CD4-positive, alpha-beta memory T cell (primary cell): ENCODE data around the gene NKD1. TPM values are rescaled to one million over a fixed set of nuclear protein-coding genes. Genes with fewer than 3 reads are reported as not detected.

Experiments
- CTCF ChIA-PET: fragments of 350-600 bp; sonication (Branson Sonifier 250); formaldehyde crosslinking; loops from one replicate; lab custom pipeline; 2021; ENCODE audit warnings: inconsistent platforms; ENCODE audit not compliant: partially characterized antibody; lab: Charles Lee
- POLR2A ChIA-PET: fragments of 350-600 bp; sonication (Branson Sonifier 250); formaldehyde crosslinking; loops from one replicate; lab custom pipeline; 2021; ENCODE audit not compliant: partially characterized antibody; lab: Charles Lee
- DNase-seq, 5 donors: peaks; one replicate each; pipeline versions ENCODE4 v3.0.0 to v3.0.0-alpha.2; 2020 to 2022; ENCODE audit warnings: mixed read lengths in 1 of 5
- H3K27ac ChIP-seq: one replicate; pipeline ENCODE4 v1.7.0; 2013; ENCODE audit warnings: low read depth, low read length
- H3K27me3 ChIP-seq: 2 replicates; pipeline ENCODE4 v1.7.0; 2013; ENCODE audit warnings: mild to moderate bottlenecking, low read length, moderate library complexity; ENCODE audit not compliant: insufficient read depth
- H3K36me3 ChIP-seq: 2 replicates; pipeline ENCODE4 v1.7.0; 2013; ENCODE audit warnings: mild to moderate bottlenecking, low read length, moderate library complexity; ENCODE audit not compliant: insufficient read depth
- H3K4me1 ChIP-seq: 2 replicates; pipeline ENCODE4 v1.7.0; 2013; ENCODE audit warnings: mild to moderate bottlenecking, low read length, moderate library complexity; ENCODE audit not compliant: insufficient read depth
- H3K4me3 ChIP-seq, 2 donors: one replicate each; pipeline ENCODE4 v1.7.0; 2013; ENCODE audit warnings: low read length in 2 of 2, mild to moderate bottlenecking in 1 of 2
- H3K9me3 ChIP-seq, 2 donors: one replicate each; pipeline ENCODE4 v1.7.0; 2013; ENCODE audit warnings: low read length in 2 of 2, control low read depth in 1 of 2; ENCODE audit not compliant: control insufficient read depth in 1 of 2
- H3K27ac Mint-ChIP-seq, 7 donors: one replicate each; pipeline ENCODE4 v1.8.0; 2020 to 2021; ENCODE audit warnings: mixed read lengths in 7 of 7, mild to moderate bottlenecking in 6 of 7, inconsistent platforms in 3 of 7, moderate library complexity in 3 of 7
- H3K27me3 Mint-ChIP-seq, 2 donors: one replicate each; pipeline ENCODE4 v1.8.0; 2020 to 2021; ENCODE audit warnings: mixed read lengths in 2 of 2
- H3K36me3 Mint-ChIP-seq, 2 donors: one replicate each; pipeline ENCODE4 v1.8.0; 2020 to 2021; ENCODE audit warnings: mixed read lengths in 2 of 2, inconsistent platforms in 1 of 2, mild to moderate bottlenecking in 1 of 2
- H3K4me1 Mint-ChIP-seq, 4 donors: one replicate each; pipeline ENCODE4 v1.8.0; 2020 to 2021; ENCODE audit warnings: mixed read lengths in 4 of 4, mild to moderate bottlenecking in 1 of 4
- H3K4me3 Mint-ChIP-seq, 8 donors: one replicate each; pipeline ENCODE4 v1.8.0; 2020 to 2021; ENCODE audit warnings: mixed read lengths in 8 of 8, mild to moderate bottlenecking in 7 of 8, moderate library complexity in 6 of 8, inconsistent platforms in 3 of 8
- H3K9me3 Mint-ChIP-seq, 8 donors: one replicate each; pipeline ENCODE4 v1.8.0; 2020 to 2021; ENCODE audit warnings: mixed read lengths in 8 of 8, mild to moderate bottlenecking in 5 of 8, inconsistent platforms in 3 of 8, moderate library complexity in 1 of 8
- intact Hi-C: fragments of 100-400 bp; cut with micrococcal nuclease; formaldehyde crosslinking; loops from one replicate; pipeline ENCODE4 v1.15.1; 2023
- polyA plus RNA-seq, 2 donors: library from polyadenylated mRNA; unstranded; fragments of 300-500 nt; fragmentation: Illumina TruSeq; gene quantifications; one replicate each; pipeline ENCODE4 v1.2.3, GENCODE V29; 2021
- total RNA-seq, 2 experiments: library from RNA; stranded (reverse); gene quantifications; one replicate each; pipeline ENCODE4 v1.2.3, GENCODE V29; 2021

The NKD1 gene
- total and polyA plus RNA-seq, 4 experiments from 2014 or later: 0.48 to 4.6 (median 3.8) TPM; not detected in 1

GRCh38 chr16:50607970-50608557 lies 59.9 kb downstream of the NKD1 start:
- intact Hi-C loops: no loop called here
- Mint-ChIP-seq H3K9me3 (no peaks in the 10 kb centered on the region), H3K4me3 (no peak overlapping the region), H3K27ac (peak overlapping the region in 4 of 7 donors; percentile 3 to 65 (median 46)), H3K4me1 (peaks cover 6 to 17% (median 12%) of the 10 kb centered on the region in 4 donors), H3K36me3 (no peaks in the 10 kb centered on the region), H3K27me3 (no peaks in the 10 kb centered on the region)
- Histone ChIP-seq H3K27ac (no peak overlapping the region), H3K4me1 (peaks cover 8% of the 10 kb centered on the region), H3K9me3 (no peaks in the 10 kb centered on the region), H3K27me3 (no peaks in the 10 kb centered on the region), H3K4me3 (no peak overlapping the region), H3K36me3 (no peaks in the 10 kb centered on the region)
- POLR2A ChIA-PET: no interaction called here
- DNase-seq: no peak
- CTCF ChIA-PET: interaction anchor here (0.7 kb wide), 1 partner anchor 59 kb away, joined by 3 read pairs; no protein-coding TSS in a partner anchor

- H3K27ac Mint-ChIP-seq: peak overlapping the region in 1 of 7 donors; percentile 66
Observed at GRCh38 chr16:50609049-50609448, 60.9 kb downstream of the NKD1 start.

GRCh38 chr16:50609471-50609870 lies 61.3 kb downstream of the NKD1 start:
- Histone ChIP-seq H3K9me3 (no peaks in the 10 kb centered on the region), H3K36me3 (no peaks in the 10 kb centered on the region), H3K4me1 (no peaks in the 10 kb centered on the region), H3K27ac (no peak overlapping the region), H3K4me3 (no peak overlapping the region), H3K27me3 (no peaks in the 10 kb centered on the region)
- Mint-ChIP-seq H3K27ac (peak overlapping the region in 1 of 7 donors; percentile 66), H3K27me3 (no peaks in the 10 kb centered on the region), H3K9me3 (no peaks in the 10 kb centered on the region), H3K4me3 (no peak overlapping the region), H3K36me3 (no peaks in the 10 kb centered on the region), H3K4me1 (peaks cover 0 to 4% (median 2%) of the 10 kb centered on the region in 4 donors)
- ChIA-PET POLR2A (no interaction called here), CTCF (interaction anchor here (1.4 to 2.0 kb wide), 2 partner anchors 56 to 58 kb away, joined by 3 to 8 read pairs; no protein-coding TSS in a partner anchor)
- no peak for DNase-seq
- intact Hi-C loops: no loop called here

More at GRCh38 chr16:50609049-50609448, 60.9 kb downstream of the NKD1 start:
- POLR2A ChIA-PET: no interaction called here
- intact Hi-C loops: no loop called here
- Mint-ChIP-seq H3K4me3 (no peak overlapping the region), H3K9me3 (no peaks in the 10 kb centered on the region), H3K36me3 (no peaks in the 10 kb centered on the region), H3K4me1 (peaks cover 0 to 7% (median 4%) of the 10 kb centered on the region in 4 donors), H3K27me3 (no peaks in the 10 kb centered on the region)
- Histone ChIP-seq H3K27ac (no peak overlapping the region), H3K9me3 (no peaks in the 10 kb centered on the region), H3K4me3 (no peak overlapping the region), H3K36me3 (no peaks in the 10 kb centered on the region), H3K27me3 (no peaks in the 10 kb centered on the region), H3K4me1 (no peaks in the 10 kb centered on the region)
- no peak for DNase-seq
- CTCF ChIA-PET: interaction anchor here (2.0 kb wide), 1 partner anchor 57 kb away, joined by 8 read pairs; no protein-coding TSS in a partner anchor

- H3K4me1 Mint-ChIP-seq: peaks cover 0 to 6% (median 1%) of the 10 kb centered on the region in 4 donors
- H3K4me1 ChIP-seq: no peaks in the 10 kb centered on the region
- no peak overlapping the region for H3K27ac Mint-ChIP-seq
- ChIA-PET CTCF (interaction anchor here (1.0 to 2.0 kb wide), 3 partner anchors 55 to 283 kb away, joined by 3 to 8 read pairs (median 3); no protein-coding TSS in a partner anchor), POLR2A (no interaction called here)
- H3K4me3 ChIP-seq: no peak overlapping the region
- H3K27me3 ChIP-seq: no peaks in the 10 kb centered on the region
- H3K9me3 ChIP-seq: no peaks in the 10 kb centered on the region
- H3K36me3 ChIP-seq: no peaks in the 10 kb centered on the region
- no peak overlapping the region for H3K27ac ChIP-seq
- H3K9me3 Mint-ChIP-seq: no peaks in the 10 kb centered on the region
- DNase-seq: no peak
- no peak overlapping the region for H3K4me3 Mint-ChIP-seq
- intact Hi-C loops: no loop called here
- no peaks in the 10 kb centered on the region for H3K27me3 Mint-ChIP-seq
- H3K36me3 Mint-ChIP-seq: no peaks in the 10 kb centered on the region
Observed at GRCh38 chr16:50610331-50611262, 62.4 kb downstream of the NKD1 start.

GRCh38 chr16:50611332-50611934 lies 63.2 kb downstream of the NKD1 start:
- CTCF ChIA-PET: interaction anchor here (1.0 kb wide), 1 partner anchor 284 kb away, joined by 3 read pairs; no protein-coding TSS in a partner anchor
- H3K4me1 Mint-ChIP-seq: peaks cover 0 to 6% (median 1%) of the 10 kb centered on the region in 4 donors
- Histone ChIP-seq H3K27ac (no peak overlapping the region), H3K27me3 (no peaks in the 10 kb centered on the region), H3K9me3 (no peaks in the 10 kb centered on the region), H3K4me1 (no peaks in the 10 kb centered on the region), H3K36me3 (no peaks in the 10 kb centered on the region), H3K4me3 (no peak overlapping the region)
- intact Hi-C loops: no loop called here
- H3K27ac Mint-ChIP-seq: peak overlapping the region in 2 of 7 donors; percentile 60 to 67
- no peak for DNase-seq
- H3K9me3 Mint-ChIP-seq: no peaks in the 10 kb centered on the region
- H3K4me3 Mint-ChIP-seq: no peak overlapping the region
- H3K36me3 Mint-ChIP-seq: no peaks in the 10 kb centered on the region
- H3K27me3 Mint-ChIP-seq: no peaks in the 10 kb centered on the region
- POLR2A ChIA-PET: no interaction called here

- no peaks in the 10 kb centered on the region for H3K36me3 ChIP-seq
- Mint-ChIP-seq H3K4me1 (peaks cover 2 to 8% (median 6%) of the 10 kb centered on the region in 4 donors), H3K9me3 (no peaks in the 10 kb centered on the region), H3K4me3 (no peak overlapping the region), H3K27me3 (no peaks in the 10 kb centered on the region), H3K36me3 (no peaks in the 10 kb centered on the region), H3K27ac (peak overlapping the region in 2 of 7 donors; percentile 38 to 67)
- no peaks in the 10 kb centered on the region for H3K27me3 ChIP-seq
- CTCF ChIA-PET: no interaction called here
- no peaks in the 10 kb centered on the region for H3K9me3 ChIP-seq
- no peak overlapping the region for H3K4me3 ChIP-seq
- POLR2A ChIA-PET: no interaction called here
- no peaks in the 10 kb centered on the region for H3K4me1 ChIP-seq
- intact Hi-C loops: no loop called here
- no peak for DNase-seq
- H3K27ac ChIP-seq: no peak overlapping the region
Observed at GRCh38 chr16:50611995-50612848, 64.0 kb downstream of the NKD1 start.
